GM12878 (cell line): ENCODE data around the gene GOLGA8M. TPM values are rescaled to one million over a fixed set of nuclear protein-coding genes. Genes with fewer than 3 reads are reported as not detected.
"Not testable (repeated sequence)": the region's sequence is repeated elsewhere in the genome, so short reads cannot be mapped to it uniquely, and the experiment has no call there.

Experiments used
- ATAC-seq: fragments of 200-7000 bp; cut with Tn5 transposase; 3 replicates; pipeline ENCODE4 v1.9.1; 2020; ENCODE audit warnings: mild to moderate bottlenecking, moderate library complexity
- BruUV-seq: library from RNA; stranded (reverse); fragments of 400-500 nt; replicated peaks from 2 replicates; lab custom pipeline; 2021; lab: Mats Ljungman, UMichigan
- CTCF ChIA-PET: fragments of 300-600 bp; sonication (Branson Sonifier 250); formaldehyde crosslinking; extraction: SDS; loops from one replicate; lab custom pipeline; 2021; ENCODE audit warnings: inconsistent platforms; lab: Yijun Ruan, JAX
- POLR2A ChIA-PET: fragments of 350-600 bp; formaldehyde crosslinking; extraction: SDS; loops from one replicate; lab custom pipeline; 2021; ENCODE audit warnings: inconsistent platforms; lab: Charles Lee
- RAD21 ChIA-PET: fragments of 300-600 bp; sonication (Branson Sonifier 250); formaldehyde crosslinking; loops from one replicate; lab custom pipeline; 2023; ENCODE audit warnings: antibody characterized with exemption; ENCODE audit not compliant: unreplicated experiment; lab: Charles Lee
- SMC1A ChIA-PET: fragments of 300-600 bp; sonication (Branson Sonifier 250); formaldehyde crosslinking; loops from one replicate; lab custom pipeline; 2023; ENCODE audit not compliant: unreplicated experiment, uncharacterized antibody; lab: Charles Lee
- DNase-seq: peaks from one replicate; pipeline ENCODE4 v3.0.0-alpha.2; 2011; ENCODE audit warnings: low read depth, low spot score
- FAIRE-seq: peaks from 3 replicates; lab custom pipeline; 2011; peaks lifted over from hg19 to GRCh38; lab: Jason Lieb, UNC
- H2AFZ ChIP-seq: 2 replicates; pipeline ENCODE4 v1.6.0; 2011; ENCODE audit warnings: low read depth, low read length, control low read depth; ENCODE audit not compliant: control insufficient read depth
- H3K27ac ChIP-seq: 2 replicates; pipeline ENCODE4 v1.5.1; 2011; ENCODE audit warnings: control low read depth; ENCODE audit not compliant: control insufficient read depth, insufficient read depth
- H3K27me3 ChIP-seq, 2 experiments: replicated peaks in 1 of 2; 2 replicates each; pipeline versions ENCODE4 v1.6.0 to v1.6.1; 2011; ENCODE audit warnings: low read length in 1 of 2; ENCODE audit not compliant: control insufficient read depth in 2 of 2, insufficient read depth in 2 of 2
- H3K36me3 ChIP-seq, 2 experiments: 2 replicates each; pipeline ENCODE4 v1.5.1; 2011; ENCODE audit warnings: low read length in 1 of 2; ENCODE audit not compliant: control insufficient read depth in 2 of 2, insufficient read depth in 2 of 2
- H3K4me1 ChIP-seq: 2 replicates; pipeline ENCODE4 v1.6.1; 2011; ENCODE audit warnings: mild to moderate bottlenecking, low read length, moderate library complexity, mixed read lengths; ENCODE audit not compliant: control insufficient read depth, insufficient read depth
- H3K4me2 ChIP-seq: 2 replicates; pipeline ENCODE4 v1.6.0; 2011; ENCODE audit warnings: control low read depth; ENCODE audit not compliant: control insufficient read depth, insufficient read depth
- H3K4me3 ChIP-seq: fragments of 200-600 bp; sonication (generic); 2 replicates; pipeline ENCODE4 v1.5.1; 2016
- H3K79me2 ChIP-seq: 2 replicates; pipeline ENCODE4 v1.6.0; 2011; ENCODE audit warnings: low read length; ENCODE audit not compliant: control insufficient read depth, insufficient read depth
- H3K9ac ChIP-seq: 2 replicates; pipeline ENCODE4 v1.8.0; 2011; ENCODE audit warnings: low read length, control low read depth, mixed read lengths; ENCODE audit not compliant: control insufficient read depth, insufficient read depth
- H3K9me3 ChIP-seq: replicated peaks from 3 replicates; pipeline ENCODE4 v1.5.1; 2011; ENCODE audit warnings: mild to moderate bottlenecking, low read length; ENCODE audit not compliant: control insufficient read depth, insufficient read depth
- H4K20me1 ChIP-seq: 2 replicates; pipeline ENCODE4 v1.6.0; 2011; ENCODE audit not compliant: control insufficient read depth, insufficient read depth
- GATAD2B ChIP-seq: fragments of 450-650 bp; conservative IDR thresholded peaks from 2 replicates; pipeline ENCODE4 v1.6.1; 2017; ENCODE audit warnings: low read depth, mild to moderate bottlenecking, moderate library complexity
- JUNB ChIP-seq: IDR thresholded peaks from 2 replicates; pipeline ENCODE4 v1.6.1; 2016; ENCODE audit warnings: antibody characterized with exemption, mild to moderate bottlenecking
- MEF2B ChIP-seq: fragments of 450-650 bp; IDR thresholded peaks from 2 replicates; pipeline ENCODE4 v1.6.1; 2018; ENCODE audit warnings: mild to moderate bottlenecking, moderate library complexity; ENCODE audit not compliant: partially characterized antibody, poor library complexity, severe bottlenecking
- MTA2 ChIP-seq: fragments of 450-650 bp; IDR thresholded peaks from 2 replicates; pipeline ENCODE4 v1.6.1; 2016; ENCODE audit warnings: low read depth, mild to moderate bottlenecking, moderate library complexity
- RUNX3 ChIP-seq: IDR thresholded peaks from 2 replicates; pipeline ENCODE4 v1.6.1; 2012; ENCODE audit warnings: low read length, inconsistent platforms
- TCF7 ChIP-seq: IDR thresholded peaks from 2 replicates; pipeline ENCODE4 v1.6.1; 2014; ENCODE audit warnings: antibody characterized with exemption, borderline replicate concordance
- WGBS: methylation state at CpG from one replicate; pipeline ENCODE4 v1.1.6; 2016; ENCODE audit warnings: low lambda C conversion rate; ENCODE audit not compliant: insufficient replicate concordance, insufficient coverage; ENCODE audit errors: missing lambda C conversion rate; 5-methylcytosine and 5-hydroxymethylcytosine counted together
- in situ Hi-C: fragments of 300-500 bp; cut with MboI; formaldehyde crosslinking; loops from 9 replicates; pipeline ENCODE4 v1.14.3; 2018; ENCODE audit warnings: mixed read lengths
- intact Hi-C: fragments of 100-400 bp; cut with micrococcal nuclease; formaldehyde crosslinking; loops from one replicate; pipeline ENCODE4 v1.14.2; 2022; ENCODE audit not compliant: unreplicated experiment
- polyA plus RNA-seq, 11 experiments: library from polyadenylated mRNA; depleted of rRNA in 4 of 11; unstranded in 6 of 11; stranded (reverse) in 5 of 11; fragments of >200 nt; fragmentation: Nextera tagmentation in 4 of 11; fragmentation: Illumina TruSeq in 1 of 11; extraction: Ambion mirVana in 4 of 11; extraction: Trizol in 1 of 11; gene quantifications; 1 replicate in 1 of 11; 2 replicates in 10 of 11; pipeline versions ENCODE4 v1.2.1 to v1.2.3, GENCODE V29; 2011 to 2016; ENCODE audit warnings: inconsistent platforms in 2 of 11, missing spikeins in 2 of 11, low read depth in 1 of 11
- total RNA-seq, 4 experiments: library from RNA; depleted of rRNA in 3 of 4; stranded (reverse); fragments of >200 nt in 3 of 4; fragmentation: Illumina TruSeq in 1 of 4; extraction: Trizol in 1 of 4; gene quantifications; 2 replicates each; pipeline versions ENCODE4 v1.2.1 to v1.2.3, GENCODE V29; 2013 to 2021

Gene GOLGA8M
- total and polyA plus RNA-seq, 10 of the 15 experiments (the other 5 are each of a cell fraction or from before 2014, with no cell fraction given) = 0.08 TPM; not detected in 9

- TSS peak; percentile 77 for BruUV-seq
- H2AFZ ChIP-seq, H3K27ac ChIP-seq, RAD21 ChIA-PET, intact Hi-C loops, POLR2A ChIA-PET, H3K4me1 ChIP-seq, H3K4me3 ChIP-seq, H3K36me3 ChIP-seq, H4K20me1 ChIP-seq, in situ Hi-C loops, H3K4me2 ChIP-seq, SMC1A ChIA-PET, H3K9ac ChIP-seq, CTCF ChIA-PET, FAIRE-seq, H3K79me2 ChIP-seq, H3K9me3 ChIP-seq, H3K27me3 ChIP-seq: not testable (repeated sequence)
- TF ChIP-seq TCF7 (peak; percentile 80), RUNX3 (peak; percentile 55), MEF2B (peak; percentile 21), JUNB (peak; percentile 19; the same call in 1 of the 2 replicates), MTA2 (peak; percentile 36; the same call in 1 of the 2 replicates)
- DNase-seq (peak; percentile 42), ATAC-seq (peak; percentile 74)
- 0% methylated on average over 7 of the region's 9 CpGs for WGBS
Measured at GRCh38 chr15:28738590-28739292, 26.5 kb upstream of the GOLGA8M start.

- ATAC-seq = not testable (repeated sequence)
- TF ChIP-seq GATAD2B = 0 out of 2 replicates have a peak, but pooled peaks have one; percentile 4
- TF ChIP-seq, all 136 proteins: peak for 1; not testable (repeated sequence) for 135
- in situ Hi-C loops, H3K27me3 ChIP-seq, H4K20me1 ChIP-seq, DNase-seq, intact Hi-C loops, H3K4me2 ChIP-seq, RAD21 ChIA-PET, SMC1A ChIA-PET, H3K79me2 ChIP-seq, H3K27ac ChIP-seq, CTCF ChIA-PET, H2AFZ ChIP-seq, H3K36me3 ChIP-seq, H3K4me1 ChIP-seq, H3K9ac ChIP-seq, H3K9me3 ChIP-seq, POLR2A ChIA-PET, H3K4me3 ChIP-seq, FAIRE-seq: not testable (repeated sequence)
- TSS peak; percentile 90 for BruUV-seq
- 0% methylated on average over 3 of the region's 23 CpGs for WGBS
Measured at GRCh38 chr15:28738200-28738561, 26.0 kb upstream of the GOLGA8M start.
